A673 (cell line): ENCODE data around the gene MX2. TPM values are rescaled to one million over a fixed set of nuclear protein-coding genes. Genes with fewer than 3 reads are reported as not detected.

Source experiments
- BruUV-seq: library from RNA; stranded (reverse); fragments of 400-500 nt; replicated peaks from 2 replicates; lab custom pipeline; 2021; lab: Mats Ljungman, UMichigan
- CTCF ChIA-PET: fragments of 300-600 bp; sonication (Branson Sonifier 250); formaldehyde crosslinking; loops from one replicate; lab custom pipeline; 2022; ENCODE audit warnings: antibody characterized with exemption; lab: Charles Lee
- POLR2A ChIA-PET: fragments of 300-600 bp; sonication (Branson Sonifier 250); formaldehyde crosslinking; loops from one replicate; lab custom pipeline; 2022; ENCODE audit warnings: antibody characterized with exemption; ENCODE audit not compliant: low non-redundant PET; lab: Charles Lee
- DNase-seq: peaks from one replicate; pipeline ENCODE4 v3.0.0-alpha.2; 2015; ENCODE audit warnings: low spot score
- H3K27ac ChIP-seq: fragments of 200-600 bp; sonication (generic); 2 replicates; pipeline ENCODE4 v1.5.1; 2016; ENCODE audit warnings: mixed run types, low read depth, mild to moderate bottlenecking, mixed read lengths, antibody characterized with exemption, low read length; ENCODE audit not compliant: poor library complexity, severe bottlenecking
- H3K27me3 ChIP-seq: fragments of 200-600 bp; sonication (generic); replicated peaks from 2 replicates; pipeline ENCODE4 v1.6.1; 2017; ENCODE audit warnings: mixed run types, low read depth, mild to moderate bottlenecking, mixed read lengths, antibody characterized with exemption, low read length; ENCODE audit not compliant: insufficient read depth, poor library complexity
- H3K36me3 ChIP-seq: fragments of 200-600 bp; sonication (generic); 2 replicates; pipeline ENCODE4 v1.6.1; 2016; ENCODE audit warnings: mixed run types, mild to moderate bottlenecking, mixed read lengths, antibody characterized with exemption, low read length; ENCODE audit not compliant: insufficient read depth, poor library complexity, severe bottlenecking
- H3K4me1 ChIP-seq: fragments of 200-600 bp; sonication (generic); 2 replicates; pipeline ENCODE4 v1.6.1; 2017; ENCODE audit warnings: mixed run types, mild to moderate bottlenecking, mixed read lengths, antibody characterized with exemption, low read length; ENCODE audit not compliant: insufficient read depth, poor library complexity, severe bottlenecking
- H3K4me3 ChIP-seq: fragments of 200-600 bp; sonication (generic); 2 replicates; pipeline ENCODE4 v1.5.1; 2016; ENCODE audit warnings: low read depth, mixed run types, mild to moderate bottlenecking, mixed read lengths, low read length; ENCODE audit not compliant: poor library complexity, severe bottlenecking
- H3K9me3 ChIP-seq: fragments of 200-600 bp; sonication (generic); 2 replicates; pipeline ENCODE4 v1.6.1; 2016; ENCODE audit warnings: mixed run types, low read depth, mild to moderate bottlenecking, mixed read lengths, antibody characterized with exemption, low read length; ENCODE audit not compliant: poor library complexity, severe bottlenecking
- CTCF ChIP-seq: fragments of 300-800, 200-600 bp; sonication (generic); conservative IDR thresholded peaks from 2 replicates; pipeline ENCODE4 v1.5.1; 2017; ENCODE audit warnings: low read depth, mild to moderate bottlenecking, antibody characterized with exemption, low read length, moderate library complexity, mixed read lengths
- EZH2 ChIP-seq: fragments of 200-600 bp; sonication (generic); IDR thresholded peaks from 2 replicates; pipeline ENCODE4 v1.6.1; 2017; ENCODE audit warnings: borderline replicate concordance, low read depth, mild to moderate bottlenecking, mixed read lengths, antibody characterized with exemption, low read length; ENCODE audit not compliant: poor library complexity, severe bottlenecking
- intact Hi-C: fragments of 100-400 bp; cut with micrococcal nuclease; formaldehyde crosslinking; loops from one replicate; pipeline ENCODE4 v1.10.0; 2022; ENCODE audit not compliant: unreplicated experiment
- total RNA-seq: library from RNA; stranded (reverse); gene quantifications from 2 replicates; pipeline ENCODE4 v1.2.3, GENCODE V29; 2021

The MX2 gene
- total RNA-seq, 1 experiment from 2014 or later = not detected

- no peaks in the 10 kb centered on the region for H3K9me3 ChIP-seq
- H3K27me3 ChIP-seq = peaks cover 26% of the 10 kb centered on the region
- no peak within 1 kb of the TSS for H3K4me3 ChIP-seq
- BruUV-seq = no TSS peak
- DNase-seq = no peak
- ChIA-PET POLR2A (no interaction called here), CTCF (no interaction called here)
- H3K4me1 ChIP-seq = no peaks in the 10 kb centered on the region
- intact Hi-C loops = no loop called here
- H3K27ac ChIP-seq = no peak within 1 kb of the TSS
- TF ChIP-seq EZH2 (peak; percentile 35), CTCF (no peak)
- no peaks in the 10 kb centered on the region for H3K36me3 ChIP-seq
Measured at GRCh38 chr21:41316200-41317062, 45.4 kb upstream of the MX2 start, which contains the start of gene FAM3B. Gene FAM3B, plus strand, starts transcription at chr21:41316801. Its CDS starts 79 bp downstream, at chr21:41316880.

- Histone ChIP-seq H3K27ac (no peak overlapping the region), H3K36me3 (no peaks in the 10 kb centered on the region), H3K9me3 (no peaks in the 10 kb centered on the region), H3K27me3 (peaks cover 26% of the 10 kb centered on the region), H3K4me3 (no peak overlapping the region), H3K4me1 (no peaks in the 10 kb centered on the region)
- CTCF ChIA-PET = no interaction called here
- no TSS peak for BruUV-seq
- TF ChIP-seq CTCF (no peak), EZH2 (no peak)
- no peak for DNase-seq
- intact Hi-C loops = no loop called here
- POLR2A ChIA-PET = no interaction called here
Measured at GRCh38 chr21:41317063-41317392, 44.8 kb upstream of the MX2 start.

GRCh38 chr21:41317458-41317857 is 44.4 kb upstream of the MX2 start:
- H3K4me1 ChIP-seq = no peaks in the 10 kb centered on the region
- no peak for DNase-seq
- no peaks in the 10 kb centered on the region for H3K9me3 ChIP-seq
- no peaks in the 10 kb centered on the region for H3K36me3 ChIP-seq
- BruUV-seq = no TSS peak
- H3K4me3 ChIP-seq = no peak overlapping the region
- H3K27ac ChIP-seq = no peak overlapping the region
- H3K27me3 ChIP-seq = peaks cover 26% of the 10 kb centered on the region
- ChIA-PET CTCF (no interaction called here), POLR2A (no interaction called here)
- intact Hi-C loops = no loop called here
- TF ChIP-seq EZH2 (no peak), CTCF (no peak)
